ENCODE data around the gene OTUD3. TPM values are rescaled to one million over a fixed set of nuclear protein-coding genes. Genes with fewer than 3 reads are reported as not detected.
"Not testable (repeated sequence)": the region's sequence is repeated elsewhere in the genome, so short reads cannot be mapped to it uniquely, and the experiment has no call there.

OTUD3 gene, protein sequence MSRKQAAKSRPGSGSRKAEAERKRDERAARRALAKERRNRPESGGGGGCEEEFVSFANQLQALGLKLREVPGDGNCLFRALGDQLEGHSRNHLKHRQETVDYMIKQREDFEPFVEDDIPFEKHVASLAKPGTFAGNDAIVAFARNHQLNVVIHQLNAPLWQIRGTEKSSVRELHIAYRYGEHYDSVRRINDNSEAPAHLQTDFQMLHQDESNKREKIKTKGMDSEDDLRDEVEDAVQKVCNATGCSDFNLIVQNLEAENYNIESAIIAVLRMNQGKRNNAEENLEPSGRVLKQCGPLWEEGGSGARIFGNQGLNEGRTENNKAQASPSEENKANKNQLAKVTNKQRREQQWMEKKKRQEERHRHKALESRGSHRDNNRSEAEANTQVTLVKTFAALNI
- 1.6 and 3.5 TPM in 2 replicates for total RNA-seq (2014; rRNA removed; shearing (Covaris generic))

DNA sequence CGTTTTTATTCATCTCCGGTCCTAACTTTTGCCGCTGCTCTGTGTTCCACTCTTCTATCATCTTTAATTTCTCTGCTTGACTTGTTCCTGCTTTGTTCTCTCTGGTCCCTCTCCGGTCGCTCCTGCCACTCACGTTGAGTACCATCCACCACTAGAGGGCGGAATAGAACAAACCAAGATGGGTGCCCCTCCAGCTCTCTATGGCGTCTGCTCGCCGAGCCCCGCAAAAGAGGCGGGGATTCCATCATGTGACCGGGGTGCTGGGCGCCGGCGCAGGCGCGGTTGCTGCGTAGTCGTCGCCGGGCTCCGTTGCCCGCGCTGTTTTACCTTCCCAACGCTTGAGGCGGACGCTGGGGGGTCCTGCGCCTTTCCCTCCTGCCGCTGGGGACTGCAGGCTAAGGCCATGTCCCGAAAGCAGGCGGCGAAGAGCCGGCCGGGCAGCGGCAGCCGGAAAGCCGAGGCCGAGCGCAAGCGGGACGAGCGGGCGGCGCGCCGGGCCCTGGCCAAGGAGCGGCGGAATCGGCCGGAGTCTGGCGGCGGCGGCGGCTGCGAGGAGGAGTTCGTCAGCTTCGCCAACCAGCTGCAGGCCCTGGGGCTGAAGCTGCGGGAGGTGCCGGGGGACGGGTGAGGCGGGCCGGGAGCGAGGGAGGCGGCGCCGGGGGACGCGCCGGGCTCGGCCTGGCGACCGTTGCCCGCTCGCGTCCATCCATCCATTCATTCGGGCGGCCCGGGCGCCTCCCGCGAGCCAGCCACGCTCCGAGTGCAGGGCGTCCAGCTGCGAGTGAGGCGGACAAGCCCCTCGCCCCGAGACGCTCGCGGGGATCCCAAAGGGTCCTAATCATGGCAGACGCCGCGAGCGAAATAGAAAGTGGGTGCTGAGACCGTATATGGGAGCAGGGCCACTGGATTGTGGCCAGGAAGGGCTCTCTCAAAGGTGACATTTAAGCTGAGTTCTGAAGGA is at the start of gene OTUD3:
Gene OTUD3, plus strand, starts transcription at position 285 of the 961 bp plus-strand sequence. Its CDS starts 119 bp downstream, at position 404.
- peak; percentile 98 for DNase-seq (ENCODE audit: low read depth)

- DNase-seq (ENCODE audit: low read depth): no peak
Observed at GRCh38 chr1:19835578-19835977, 46.6 kb upstream of the OTUD3 start.

- no peak for DNase-seq (ENCODE audit: low read depth)
Observed at GRCh38 chr1:19837866-19838265, 44.3 kb upstream of the OTUD3 start.

DNA sequence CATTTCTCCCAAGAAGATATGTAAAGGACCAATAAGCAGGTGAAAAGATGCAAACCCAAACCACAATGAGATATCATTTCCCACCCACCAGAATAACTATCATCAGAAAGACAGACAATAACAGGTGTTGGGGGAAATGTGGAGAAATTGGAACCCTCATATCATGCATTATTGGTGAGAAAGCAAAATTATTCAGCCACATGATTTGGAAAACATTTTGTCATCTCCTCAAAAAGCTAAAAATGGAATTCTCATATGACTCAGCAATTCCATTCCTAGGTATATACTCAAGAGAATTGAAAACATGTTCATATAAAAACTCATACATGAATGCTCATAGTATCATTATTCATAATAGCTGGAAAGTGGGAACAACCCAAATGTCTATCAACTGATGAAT is 42.0 kb upstream of the OTUD3 start:
- DNase-seq (ENCODE audit: low read depth): no peak

DNA sequence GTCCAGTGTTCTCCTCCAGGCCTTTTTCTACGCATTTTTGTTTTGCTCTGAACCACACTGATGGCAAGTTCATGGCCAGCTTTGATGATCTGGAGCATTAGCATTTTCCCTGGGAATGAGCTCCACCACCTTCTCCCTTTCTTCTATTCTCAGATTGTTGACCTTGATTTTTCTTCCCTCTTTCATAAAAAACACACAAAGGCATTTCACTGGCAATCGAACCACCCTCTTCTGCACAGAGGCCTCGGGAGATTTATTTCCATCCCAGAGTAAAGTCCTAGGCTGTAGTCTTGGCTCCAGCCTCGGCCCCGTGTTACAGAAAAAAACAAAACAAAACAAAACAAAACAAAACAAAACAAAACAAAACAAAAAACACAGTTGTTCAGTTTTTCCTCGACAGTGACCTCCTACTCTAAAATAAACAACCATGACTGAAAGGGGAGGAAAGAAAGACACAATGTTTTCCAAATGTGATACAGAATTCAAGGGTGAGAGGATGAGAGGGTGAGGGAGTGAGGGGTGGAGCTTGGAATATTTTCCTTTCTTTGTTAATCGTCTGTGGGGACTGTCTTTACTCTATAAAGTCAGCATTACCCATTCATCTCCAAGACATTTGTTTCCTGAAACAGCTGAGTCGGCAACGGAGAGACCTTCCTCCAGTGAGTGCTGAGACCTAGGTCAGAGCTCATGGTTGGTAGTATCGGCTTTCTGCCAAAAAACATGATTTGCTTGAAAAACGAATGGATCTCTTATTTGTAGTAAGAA is 37.3 kb upstream of the OTUD3 start:
- peak; percentile 60 for DNase-seq (ENCODE audit: low read depth)

DNA sequence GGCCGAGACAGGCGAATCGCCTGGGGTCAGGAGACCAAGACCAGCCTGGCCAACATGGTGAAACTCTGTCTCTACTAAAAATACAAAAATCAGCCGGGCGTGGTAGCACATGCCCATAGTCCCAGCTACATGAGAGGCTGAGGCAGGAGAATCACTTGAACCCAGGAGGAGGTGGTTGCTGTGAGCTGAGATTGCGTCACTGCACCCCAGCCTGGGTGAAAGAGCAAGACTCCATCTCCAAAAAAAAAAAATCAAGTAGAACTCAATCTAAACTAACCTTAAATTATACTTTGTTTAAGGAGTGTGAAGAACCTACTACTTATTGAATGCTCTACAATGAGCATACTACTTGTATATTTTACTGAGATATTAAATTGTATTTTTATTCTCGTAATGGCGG is 36.6 kb upstream of the OTUD3 start:
- no peak for DNase-seq (ENCODE audit: low read depth)

DNA sequence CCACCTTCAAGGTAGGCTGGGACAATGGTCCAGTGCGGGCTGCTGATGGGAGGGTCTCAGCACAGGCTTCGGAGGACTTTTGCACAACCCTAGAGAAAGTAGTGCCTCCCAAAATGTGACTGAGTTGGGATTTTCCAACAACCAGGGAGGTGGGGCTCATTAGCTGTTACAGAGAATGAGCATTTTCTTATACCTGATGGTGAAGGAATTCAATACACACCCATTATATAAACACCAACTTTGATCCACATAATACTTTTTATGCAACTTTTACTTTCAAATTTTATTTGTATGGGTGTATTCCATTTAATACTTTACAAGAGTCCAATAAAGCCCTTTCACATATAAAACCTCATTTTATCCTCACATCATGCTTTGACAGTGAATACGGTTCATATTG is 35.9 kb upstream of the OTUD3 start:
- DNase-seq (ENCODE audit: low read depth): no peak

DNA sequence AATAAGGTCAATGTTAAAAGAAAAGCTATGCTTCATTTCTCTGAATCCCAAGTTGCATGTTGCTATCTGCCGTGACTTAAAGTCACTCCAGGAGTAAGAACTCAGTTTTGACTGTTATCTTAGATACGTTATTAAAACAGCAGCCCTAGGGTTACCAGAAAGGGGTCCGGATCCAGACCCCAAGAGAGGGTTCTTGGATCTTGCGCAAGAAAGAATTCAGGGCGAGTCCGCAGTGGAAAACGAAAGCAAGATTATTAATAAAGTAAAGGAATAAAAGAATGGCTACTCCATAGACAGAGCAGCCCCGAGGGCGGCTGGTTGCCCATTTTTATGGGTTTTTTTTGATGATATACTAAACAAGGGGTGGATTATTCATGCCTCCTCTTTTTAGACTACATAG is 34.9 kb upstream of the OTUD3 start:
- DNase-seq (ENCODE audit: low read depth): not testable (repeated sequence)

DNA sequence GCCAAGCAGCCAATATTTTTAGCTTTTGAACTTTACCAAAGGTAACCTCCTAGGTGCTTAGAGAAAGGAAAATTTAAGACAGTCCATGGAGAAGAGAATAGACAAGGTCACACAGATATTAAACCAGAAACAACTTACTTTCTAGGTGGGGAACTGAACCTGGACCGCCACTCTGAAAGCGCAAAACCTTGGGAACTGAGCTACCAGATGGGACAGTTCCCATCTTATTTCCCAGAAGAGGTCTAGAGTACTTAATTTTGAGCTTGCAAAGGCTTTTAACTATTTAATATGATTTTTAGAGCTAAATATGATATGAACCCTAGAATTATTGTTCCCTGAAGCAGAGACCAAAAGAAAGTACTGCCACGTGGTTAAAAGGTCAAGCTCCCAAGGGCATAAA is 32.9 kb upstream of the OTUD3 start:
- not testable (repeated sequence) for DNase-seq (ENCODE audit: low read depth)

- DNase-seq (ENCODE audit: low read depth): no peak
Observed at GRCh38 chr1:19850214-19850613, 32.0 kb upstream of the OTUD3 start.

DNA sequence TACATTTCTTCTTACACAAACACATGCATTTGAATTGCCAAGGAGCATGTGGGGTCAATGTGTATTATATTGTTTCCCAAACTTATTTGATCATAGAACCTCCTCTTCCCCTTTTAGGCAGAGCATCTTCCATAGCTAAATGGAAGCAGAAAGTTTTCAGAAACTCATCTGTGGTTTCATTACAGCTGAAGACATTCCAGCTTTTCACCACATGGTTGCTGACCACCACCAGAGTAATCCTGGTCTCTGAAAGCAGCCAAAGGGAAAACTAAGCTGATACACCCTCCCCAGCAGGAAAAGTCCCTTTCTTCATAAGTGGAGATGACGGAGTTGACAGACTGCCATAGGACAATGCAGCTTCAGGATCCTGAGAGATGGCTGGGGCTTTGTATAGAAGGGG is 30.2 kb upstream of the OTUD3 start:
- DNase-seq (ENCODE audit: low read depth): peak; percentile 22

- no peak for DNase-seq (ENCODE audit: low read depth)
Observed at GRCh38 chr1:19854866-19855265, 27.3 kb upstream of the OTUD3 start.

- DNase-seq (ENCODE audit: low read depth): no peak
Observed at GRCh38 chr1:19858893-19859292, 23.3 kb upstream of the OTUD3 start.

DNA sequence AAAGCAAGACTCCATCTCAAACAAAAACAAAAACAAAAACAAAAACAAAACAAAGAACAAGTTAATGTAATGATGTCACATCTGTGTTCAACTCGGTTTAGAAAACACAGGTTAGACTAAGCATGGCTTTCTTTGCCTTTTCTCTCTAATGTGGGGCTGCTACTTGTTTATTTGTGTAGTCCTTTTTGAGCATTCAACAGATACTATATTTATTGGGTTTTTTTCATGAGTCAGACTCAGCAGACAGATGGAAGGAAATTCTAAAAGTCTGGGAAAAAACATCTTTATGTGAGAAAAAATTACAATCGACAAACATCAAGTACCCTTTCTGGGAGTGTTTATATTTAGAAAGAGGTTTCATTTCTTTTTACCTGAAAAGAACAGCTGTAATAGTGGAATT is 22.3 kb upstream of the OTUD3 start:
- DNase-seq (ENCODE audit: low read depth): peak; percentile 26

DNA sequence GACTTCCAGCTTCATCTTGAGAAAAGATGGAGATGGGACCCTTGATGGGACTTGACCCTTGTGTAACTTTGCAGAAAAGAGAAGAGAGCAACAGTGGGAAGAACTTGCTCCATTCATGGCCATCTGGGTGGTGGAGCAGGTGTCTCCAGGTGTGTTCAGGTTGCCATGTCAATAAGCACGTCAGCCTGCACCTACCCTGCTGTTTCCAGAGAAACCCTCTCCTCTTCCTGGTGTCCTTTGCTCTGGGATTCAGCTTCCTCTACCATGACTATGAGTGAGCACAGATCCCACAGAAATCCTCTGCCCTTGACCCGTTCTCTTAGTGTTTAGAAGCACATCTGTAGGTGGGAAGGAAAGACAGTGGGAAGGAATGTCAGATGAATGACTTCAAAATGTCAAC is 21.8 kb upstream of the OTUD3 start:
- no peak for DNase-seq (ENCODE audit: low read depth)

GRCh38 chr1:19861034-19861433 is 21.2 kb upstream of the OTUD3 start:
- peak; percentile 85 for DNase-seq (ENCODE audit: low read depth)

GRCh38 chr1:19861842-19862530 is 20.2 kb upstream of the OTUD3 start:
- peak; percentile 68 for DNase-seq (ENCODE audit: low read depth)

GRCh38 chr1:19862944-19863343 is 19.3 kb upstream of the OTUD3 start:
- no peak for DNase-seq (ENCODE audit: low read depth)

GRCh38 chr1:19864570-19865160 is 17.5 kb upstream of the OTUD3 start:
- DNase-seq (ENCODE audit: low read depth): no peak

- peak; percentile 40 for DNase-seq (ENCODE audit: low read depth)
Observed at GRCh38 chr1:19866029-19866428, 16.2 kb upstream of the OTUD3 start.

DNA sequence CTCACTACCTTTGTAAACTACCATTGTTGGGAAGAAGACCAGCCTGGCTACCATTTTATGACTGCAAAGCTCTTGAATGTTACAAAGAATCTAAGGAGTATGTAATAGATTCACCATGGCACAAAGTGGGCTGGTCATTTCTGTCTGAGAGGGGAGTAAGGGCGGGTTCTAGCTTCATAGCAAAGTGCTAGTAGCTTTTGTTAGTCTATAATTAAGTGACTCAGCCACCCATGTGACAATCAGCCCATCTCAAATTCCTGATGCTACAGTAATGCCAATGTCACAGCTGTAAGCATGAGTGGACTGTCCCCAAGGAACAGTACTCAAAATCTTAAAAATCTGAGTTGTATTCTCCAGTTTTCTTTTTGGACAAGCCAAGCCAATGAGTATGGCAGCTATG is 15.4 kb upstream of the OTUD3 start:
- DNase-seq (ENCODE audit: low read depth): peak; percentile 87

Measured in M059J (cell line).